EL (cell line): ENCODE data around the gene FAM229B.

Experiments used
- DNase-seq: peaks from one replicate; pipeline ENCODE4 v3.0.0-alpha.2; 2016

Gene FAM229B

GRCh38 chr6:112145080-112145573 is 57.7 kb downstream of the FAM229B start:
- DNase-seq = no peak

DNA sequence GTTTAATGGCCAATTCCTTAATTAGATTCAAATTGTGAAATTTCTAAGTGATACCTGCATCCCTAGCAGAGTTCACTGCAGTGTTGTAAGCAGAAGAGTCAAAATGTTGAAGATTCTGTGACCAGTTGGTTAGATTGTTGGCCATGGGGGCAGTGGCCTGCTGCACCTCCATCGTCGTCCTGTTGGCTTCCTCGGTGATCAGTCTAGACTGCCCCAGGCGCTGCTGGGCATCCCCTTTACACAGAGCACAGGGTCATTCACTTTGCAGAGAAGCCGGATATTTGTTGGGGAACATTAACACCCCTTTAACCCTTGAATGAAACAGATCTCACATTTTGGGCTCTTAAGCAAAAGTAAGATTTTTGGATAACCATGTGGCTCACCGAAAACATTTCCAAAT is 60.7 kb downstream of the FAM229B start:
- DNase-seq = no peak

DNA sequence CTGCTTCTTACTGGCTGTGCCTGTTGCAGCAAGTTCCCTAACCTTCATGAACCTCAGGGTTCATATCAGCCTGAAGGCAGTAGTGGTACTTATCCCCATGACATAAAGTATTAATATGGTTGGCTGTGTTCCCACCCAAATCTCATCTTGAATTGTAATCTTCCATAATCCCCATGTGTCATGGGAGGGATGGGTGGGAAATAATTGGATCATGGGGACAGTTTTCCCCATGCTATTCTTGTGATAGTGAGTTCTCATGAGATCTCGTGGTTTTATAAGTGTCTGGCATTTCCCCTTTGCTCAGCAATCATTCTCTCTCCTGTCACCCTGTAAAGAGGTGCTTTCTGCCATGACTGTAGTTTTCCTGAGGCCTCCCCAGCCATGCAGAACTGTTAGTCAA is 61.8 kb downstream of the FAM229B start:
- no peak for DNase-seq

DNA sequence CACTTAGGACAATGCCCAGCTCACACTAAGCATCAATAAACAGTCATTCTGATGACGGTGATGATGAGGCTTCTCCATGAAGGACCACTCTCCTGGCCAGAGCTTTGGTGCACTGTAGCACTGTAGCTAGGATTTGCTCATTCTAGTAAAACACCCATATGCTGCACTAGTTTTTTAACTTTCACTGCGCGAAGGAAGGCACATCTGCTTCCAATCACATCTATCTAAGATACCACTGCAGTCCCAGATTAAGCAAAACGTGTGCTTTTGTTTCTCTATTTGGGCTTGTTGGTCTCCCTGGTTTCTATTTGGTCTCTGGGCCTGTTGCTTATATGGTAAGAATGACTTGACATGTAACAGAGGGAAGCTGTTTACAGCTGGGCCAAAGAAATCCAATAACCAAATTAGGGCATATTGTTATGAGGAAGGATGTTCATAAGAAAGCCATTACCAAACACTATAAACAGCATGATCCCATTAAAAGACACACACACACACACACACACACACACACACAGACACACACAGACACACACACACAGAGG is 62.4 kb downstream of the FAM229B start:
- peak; percentile 27 for DNase-seq

- DNase-seq = peak; percentile 39
These were observed 63.0 kb downstream of the FAM229B start for GRCh38 chr6:112150363-112150762.
